Hematopoietic multipotent progenitor cell treated with erythropoietin and hydrocortisone succinate and interleukin-3 and kit ligand, for 6 days (in vitro differentiated cells): ENCODE results near the gene CARD14.

Source experiments
- DNase-seq: peaks from one replicate; pipeline ENCODE4 v3.0.0-alpha.2; 2015

CARD14 gene

GRCh38 chr17:80169784-80170500, at the start of gene CARD14:
Gene CARD14 (plus strand): TSS chr17:80170030. CDS start chr17:80181439, 11,409 bp downstream.
- DNase-seq: no peak

- DNase-seq: no peak
Observed at GRCh38 chr17:80122026-80122575, 47.7 kb upstream of the CARD14 start.

GRCh38 chr17:80122926-80123505, 46.8 kb upstream of the CARD14 start:
- DNase-seq: no peak

- DNase-seq: no peak
Observed at GRCh38 chr17:80123791-80124190, 46.0 kb upstream of the CARD14 start.

- DNase-seq: no peak
Observed at GRCh38 chr17:80124351-80124981, 45.4 kb upstream of the CARD14 start.

- no peak for DNase-seq
Observed at GRCh38 chr17:80125656-80126448, 44.0 kb upstream of the CARD14 start.

- no peak for DNase-seq
Observed at GRCh38 chr17:80126449-80126715, 43.4 kb upstream of the CARD14 start.

- no peak for DNase-seq
Observed at GRCh38 chr17:80129006-80129565, 40.7 kb upstream of the CARD14 start.

GRCh38 chr17:80130992-80131391, 38.8 kb upstream of the CARD14 start:
- DNase-seq: no peak

- no peak for DNase-seq
Observed at GRCh38 chr17:80132906-80133625, 36.8 kb upstream of the CARD14 start.

- no peak for DNase-seq
Observed at GRCh38 chr17:80133626-80133970, 36.2 kb upstream of the CARD14 start.

GRCh38 chr17:80137131-80137530, 32.7 kb upstream of the CARD14 start:
- no peak for DNase-seq

GRCh38 chr17:80138856-80139426, 30.9 kb upstream of the CARD14 start:
- DNase-seq: no peak

- no peak for DNase-seq
Observed at GRCh38 chr17:80141463-80142165, 28.2 kb upstream of the CARD14 start.

GRCh38 chr17:80142929-80143328, 26.9 kb upstream of the CARD14 start:
- no peak for DNase-seq

GRCh38 chr17:80145076-80146075, 24.5 kb upstream of the CARD14 start:
- DNase-seq: no peak

GRCh38 chr17:80146121-80147034, 23.5 kb upstream of the CARD14 start:
- peak; percentile 54 for DNase-seq

- peak; percentile 99 for DNase-seq
Observed at GRCh38 chr17:80147035-80147822, 22.6 kb upstream of the CARD14 start, which contains the start of gene EIF4A3. Gene EIF4A3 (minus strand): TSS chr17:80147128. CDS start chr17:80146961, 167 bp downstream.
